GM23338 (cell line): ENCODE results near the gene PARD3. TPM values are rescaled to one million over a fixed set of nuclear protein-coding genes. Genes with fewer than 3 reads are reported as not detected.

Experiments used
- ATAC-seq: fragments of 200-7000 bp; cut with Tn5 transposase; 3 replicates; pipeline ENCODE4 v1.9.1; 2020
- DNase-seq: peaks from one replicate; pipeline ENCODE4 v3.0.0-alpha.2; 2015; ENCODE audit warnings: low spot score
- H2AFZ ChIP-seq: fragments of 200-600 bp; sonication (generic); 2 replicates; pipeline ENCODE4 v1.8.0; 2016; ENCODE audit warnings: antibody characterized with exemption, mild to moderate bottlenecking, moderate library complexity
- H3F3A ChIP-seq: fragments of 200-600 bp; sonication (generic); replicated peaks from 2 replicates; pipeline ENCODE4 v1.8.0; 2017; ENCODE audit warnings: antibody characterized with exemption, mixed run types, low read depth
- H3K27ac ChIP-seq: fragments of 200-600 bp; sonication (generic); 2 replicates; pipeline ENCODE4 v1.6.1; 2016; ENCODE audit warnings: low read depth
- H3K27me3 ChIP-seq: fragments of 200-600 bp; sonication (generic); 2 replicates; pipeline ENCODE4 v1.8.0; 2016; ENCODE audit warnings: mild to moderate bottlenecking, mixed run types, moderate library complexity; ENCODE audit not compliant: insufficient read depth
- H3K36me3 ChIP-seq: fragments of 200-600 bp; sonication (generic); 2 replicates; pipeline ENCODE4 v1.8.0; 2016; ENCODE audit warnings: mild to moderate bottlenecking; ENCODE audit not compliant: insufficient read depth
- H3K4me1 ChIP-seq: fragments of 200-600 bp; sonication (generic); 2 replicates; pipeline ENCODE4 v1.8.0; 2016; ENCODE audit warnings: mild to moderate bottlenecking, moderate library complexity; ENCODE audit not compliant: insufficient read depth
- H3K4me2 ChIP-seq: fragments of 200-600 bp; sonication (generic); 2 replicates; pipeline ENCODE4 v1.7.1; 2017; ENCODE audit warnings: mixed run types
- H3K4me3 ChIP-seq: fragments of 200-600 bp; sonication (generic); 2 replicates; pipeline ENCODE4 v1.6.1; 2016; ENCODE audit warnings: mixed run types
- H3K79me2 ChIP-seq: fragments of 200-600 bp; sonication (generic); replicated peaks from 2 replicates; pipeline ENCODE4 v1.8.0; 2017; ENCODE audit warnings: mild to moderate bottlenecking; ENCODE audit not compliant: insufficient read depth
- H3K9me2 ChIP-seq: fragments of 200-600 bp; sonication (generic); 2 replicates; pipeline ENCODE4 v1.8.0; 2017; ENCODE audit not compliant: insufficient read depth
- H4K20me1 ChIP-seq: fragments of 200-600 bp; sonication (generic); replicated peaks from 2 replicates; pipeline ENCODE4 v1.8.0; 2017; ENCODE audit warnings: mild to moderate bottlenecking; ENCODE audit not compliant: insufficient read depth
- H3K27ac Mint-ChIP-seq: 2 replicates; pipeline ENCODE4 v1.8.0; 2020; ENCODE audit warnings: inconsistent platforms, mild to moderate bottlenecking, moderate library complexity, mixed read lengths
- H3K27me3 Mint-ChIP-seq: 3 replicates; pipeline ENCODE4 v1.8.0; 2022; ENCODE audit warnings: low read depth, mild to moderate bottlenecking, moderate library complexity, mixed read lengths, inconsistent platforms; ENCODE audit not compliant: insufficient read depth, poor library complexity
- H3K36me3 Mint-ChIP-seq: 3 replicates; pipeline ENCODE4 v1.8.0; 2021; ENCODE audit warnings: low read depth, mild to moderate bottlenecking, inconsistent platforms, moderate library complexity, mixed read lengths
- H3K4me1 Mint-ChIP-seq: 3 replicates; pipeline ENCODE4 v1.8.0; 2020; ENCODE audit warnings: mild to moderate bottlenecking, inconsistent platforms, mixed read lengths
- H3K4me3 Mint-ChIP-seq: 3 replicates; pipeline ENCODE4 v1.8.0; 2021; ENCODE audit warnings: moderate library complexity, mild to moderate bottlenecking, inconsistent platforms, mixed read lengths
- H3K9me3 Mint-ChIP-seq: 3 replicates; pipeline ENCODE4 v1.8.0; 2020; ENCODE audit warnings: moderate library complexity, mild to moderate bottlenecking, inconsistent platforms, mixed read lengths
- CREB1 ChIP-seq: fragments of 250-450 bp; sonication (Bioruptor Pico); IDR thresholded peaks from 2 replicates; pipeline ENCODE4 v1.5.0; 2020; ENCODE audit warnings: low read depth, mild to moderate bottlenecking, moderate library complexity
- ETS1 ChIP-seq: IDR thresholded peaks from 2 replicates; pipeline ENCODE4 v1.6.1; 2016; ENCODE audit warnings: antibody characterized with exemption
- EZH2 ChIP-seq: fragments of 200-600 bp; sonication (generic); IDR thresholded peaks from one replicate; pipeline ENCODE4 v1.8.0; 2017; ENCODE audit warnings: antibody characterized with exemption, mild to moderate bottlenecking, low read depth; ENCODE audit not compliant: unreplicated experiment
- JUNB ChIP-seq: IDR thresholded peaks from one replicate; pipeline ENCODE4 v1.6.1; 2016; ENCODE audit warnings: antibody characterized with exemption; ENCODE audit not compliant: unreplicated experiment
- REST ChIP-seq: IDR thresholded peaks from one replicate; pipeline ENCODE4 v1.6.1; 2018; ENCODE audit warnings: antibody characterized with exemption; ENCODE audit not compliant: unreplicated experiment
- STAT1 ChIP-seq: IDR thresholded peaks from one replicate; pipeline ENCODE4 v1.6.1; 2016; ENCODE audit warnings: antibody characterized with exemption; ENCODE audit not compliant: unreplicated experiment
- ZNF114 ChIP-seq: fragments of 250-450 bp; sonication (Bioruptor Pico); IDR thresholded peaks from 2 replicates; pipeline ENCODE4 v1.5.0; 2020; ENCODE audit warnings: mild to moderate bottlenecking, moderate library complexity
- ZNF331 ChIP-seq: fragments of 250-450 bp; sonication (Bioruptor Pico); IDR thresholded peaks from 2 replicates; pipeline ENCODE4 v1.5.0; 2020; ENCODE audit warnings: low read depth, mild to moderate bottlenecking, moderate library complexity
- ZNF462 ChIP-seq: fragments of 250-450 bp; sonication (Bioruptor Pico); IDR thresholded peaks from 2 replicates; pipeline ENCODE4 v1.5.0; 2020; ENCODE audit warnings: mild to moderate bottlenecking, moderate library complexity
- polyA plus RNA-seq: library from polyadenylated mRNA; unstranded; fragments of >200 nt; fragmentation: Nextera tagmentation; extraction: Ambion mirVana; gene quantifications from 2 replicates; pipeline ENCODE4 v1.2.1, GENCODE V29; 2016
- total RNA-seq: library from RNA; depleted of rRNA; stranded (reverse); fragments of >200 nt; shearing (Covaris generic); gene quantifications from 2 replicates; pipeline ENCODE4 v1.2.3, GENCODE V29; 2014

PARD3 gene
- total and polyA plus RNA-seq, 2 experiments from 2014 or later = 30.2 to 51.4 TPM

GRCh38 chr10:34558093-34558583, 257.0 kb downstream of the PARD3 start (continued):
- TF ChIP-seq REST = no peak
- no peak for TF ChIP-seq CREB1 (CRISPR knock-in tag)
- TF ChIP-seq EZH2 = no peak
- TF ChIP-seq ETS1 = no peak
- TF ChIP-seq ZNF331 (CRISPR knock-in tag) = no peak
- TF ChIP-seq JUNB = no peak

GRCh38 chr10:34557173-34557572, 257.9 kb downstream of the PARD3 start:
- Mint-ChIP-seq H3K36me3 (no peaks in the 10 kb centered on the region), H3K9me3 (no peaks in the 10 kb centered on the region)
- no peak overlapping the region for H3K4me2 ChIP-seq
- TF ChIP-seq EZH2 (no peak), ZNF114 (CRISPR knock-in tag) (no peak), CREB1 (CRISPR knock-in tag) (no peak), JUNB (no peak), STAT1 (no peak), ZNF462 (CRISPR knock-in tag) (no peak), ZNF331 (CRISPR knock-in tag) (no peak), ETS1 (no peak)

More at GRCh38 chr10:34557173-34557572, 257.9 kb downstream of the PARD3 start:
- H3K9me2 ChIP-seq = no peaks in the 10 kb centered on the region
- no peaks in the 10 kb centered on the region for H3K36me3 ChIP-seq
- DNase-seq = no peak
- no peaks in the 10 kb centered on the region for H4K20me1 ChIP-seq
- peaks cover 23% of the 10 kb centered on the region for H3K4me1 Mint-ChIP-seq
- no peak overlapping the region for H3K4me3 ChIP-seq
- peaks cover 9% of the 10 kb centered on the region; the same call in 1 of the 2 replicates for H3K79me2 ChIP-seq
- H3K27ac ChIP-seq = no peak overlapping the region
- peaks cover 8% of the 10 kb centered on the region for H3K4me1 ChIP-seq
- H3K27ac Mint-ChIP-seq = no peak overlapping the region
- H2AFZ ChIP-seq = no peak overlapping the region
- ATAC-seq = no peak
- H3K27me3 ChIP-seq = no peaks in the 10 kb centered on the region
- H3K4me3 Mint-ChIP-seq = no peak overlapping the region
- peaks cover 5% of the 10 kb centered on the region for H3K27me3 Mint-ChIP-seq
- no peaks in the 10 kb centered on the region for H3F3A ChIP-seq
